ENCODE data around the gene SLC18B1.

The SLC18B1 gene

DNA sequence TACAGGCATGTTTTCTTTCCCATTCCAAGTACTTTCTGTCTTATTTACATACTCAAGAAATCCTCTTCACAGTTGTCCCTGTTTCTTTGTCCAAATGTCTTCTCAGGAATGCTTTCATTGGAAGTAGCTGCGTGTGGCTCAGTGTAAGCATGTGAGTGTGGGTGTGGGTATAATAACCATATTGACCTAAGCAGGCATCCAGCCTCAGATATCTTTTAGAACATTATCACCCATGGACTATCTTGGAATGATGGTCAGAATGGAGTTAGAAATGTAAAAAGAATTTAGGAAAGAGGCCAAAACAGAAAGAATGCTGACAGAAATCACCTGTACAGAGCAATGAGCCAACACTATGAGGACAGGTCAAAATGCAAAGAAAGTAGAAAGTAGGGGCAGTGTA is 57.2 kb downstream of the SLC18B1 start:
- no peak for DNase-seq

DNA sequence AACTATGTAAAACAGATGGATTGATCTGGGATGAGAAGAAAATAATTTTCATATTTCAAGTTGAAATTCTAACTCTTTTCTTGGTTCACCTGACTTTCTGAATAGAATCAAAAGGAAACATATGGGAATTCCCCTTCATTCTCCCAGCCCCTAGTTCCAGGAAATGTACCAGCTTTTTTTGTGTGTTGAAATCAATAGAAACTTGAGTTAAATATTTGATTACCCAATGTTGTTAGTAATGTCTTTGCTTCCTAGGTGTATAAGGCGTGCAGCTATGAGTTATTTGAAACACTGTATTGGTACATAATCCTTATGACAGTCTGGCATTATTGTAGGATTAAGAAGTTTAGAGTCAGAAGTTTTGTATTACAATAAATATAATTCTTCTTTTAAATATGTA is 62.2 kb downstream of the SLC18B1 start:
- peak; percentile 4 for DNase-seq

DNA sequence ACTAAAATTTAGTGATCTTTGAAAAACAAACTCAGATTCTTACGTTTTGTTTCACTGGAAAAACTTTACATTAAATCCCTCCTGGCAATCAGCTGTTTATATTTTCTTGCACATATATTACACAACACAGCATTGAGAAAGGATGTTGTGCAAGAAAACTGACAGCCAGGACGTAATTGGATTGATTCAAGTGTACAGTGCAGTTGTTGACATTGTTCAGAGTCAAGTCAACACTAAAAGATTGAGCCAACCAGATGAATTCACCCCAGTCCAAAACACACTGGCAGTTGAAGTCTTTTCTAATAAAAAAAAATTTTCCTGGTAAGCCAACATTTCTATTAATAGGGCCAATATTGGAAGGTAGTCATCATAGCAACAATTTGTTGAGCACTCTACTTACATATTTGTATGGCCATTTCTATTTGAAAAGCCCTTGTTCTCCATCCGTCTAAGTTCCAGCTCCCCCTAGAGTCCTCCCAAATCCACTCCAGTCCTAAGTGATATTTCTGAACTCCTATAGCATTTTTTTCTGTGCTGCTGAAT is 63.7 kb downstream of the SLC18B1 start:
- no peak for DNase-seq

DNA sequence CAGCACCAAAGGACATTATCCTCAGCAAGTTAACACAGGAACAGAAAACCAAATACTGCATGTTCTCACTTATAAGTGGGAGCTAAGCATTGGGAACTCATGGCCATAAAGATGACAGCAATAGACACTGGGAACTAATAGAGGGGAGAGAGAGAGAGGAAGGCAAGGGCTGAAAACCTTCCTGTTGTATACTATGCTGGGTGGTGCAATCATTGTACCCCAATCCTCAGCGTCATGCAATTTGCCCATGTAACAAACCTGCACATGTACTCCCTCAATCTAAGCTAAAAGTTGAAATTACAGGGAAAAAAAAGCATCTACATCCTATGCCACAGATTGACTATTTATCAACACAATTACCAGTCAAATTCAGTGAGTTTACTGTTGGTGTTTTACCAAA is 64.6 kb downstream of the SLC18B1 start:
- no peak for DNase-seq

DNA sequence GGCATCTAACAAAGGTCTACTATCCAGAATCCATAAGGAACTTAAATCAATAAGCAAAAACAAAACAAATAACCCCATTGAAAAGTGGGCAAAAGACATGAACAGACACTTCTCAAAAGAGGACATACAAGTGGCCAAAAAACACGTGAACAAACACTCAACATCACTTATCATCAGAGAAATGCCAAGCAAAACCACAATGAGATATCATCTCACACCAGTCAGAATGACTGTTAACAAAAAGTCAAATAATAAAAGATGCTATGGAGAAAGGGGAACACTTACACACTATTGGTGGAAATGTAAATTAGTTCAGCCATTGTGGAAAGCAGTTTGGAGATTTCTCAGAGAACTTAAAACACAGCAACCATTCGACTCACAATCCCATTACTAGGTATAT is 65.2 kb downstream of the SLC18B1 start:
- no peak for DNase-seq

DNA sequence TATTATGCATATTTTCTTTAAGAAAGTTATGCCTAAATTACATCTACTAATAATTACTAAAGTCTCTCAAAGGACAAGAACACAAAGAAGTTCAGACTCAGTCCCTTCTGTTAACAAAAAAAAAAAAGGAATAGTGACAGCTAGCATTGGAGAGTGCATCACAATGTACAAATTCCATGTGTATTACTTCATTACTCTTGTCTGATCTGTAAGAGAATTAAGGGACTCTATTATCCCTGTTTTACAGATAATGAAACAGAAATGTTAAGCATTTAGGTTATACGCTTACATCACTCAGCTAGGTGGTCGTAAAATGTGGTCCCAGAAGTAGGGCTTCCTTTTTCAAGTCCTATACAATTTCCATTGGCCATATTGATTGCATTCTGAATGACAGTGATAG is 67.4 kb downstream of the SLC18B1 start:
- DNase-seq = no peak

DNA sequence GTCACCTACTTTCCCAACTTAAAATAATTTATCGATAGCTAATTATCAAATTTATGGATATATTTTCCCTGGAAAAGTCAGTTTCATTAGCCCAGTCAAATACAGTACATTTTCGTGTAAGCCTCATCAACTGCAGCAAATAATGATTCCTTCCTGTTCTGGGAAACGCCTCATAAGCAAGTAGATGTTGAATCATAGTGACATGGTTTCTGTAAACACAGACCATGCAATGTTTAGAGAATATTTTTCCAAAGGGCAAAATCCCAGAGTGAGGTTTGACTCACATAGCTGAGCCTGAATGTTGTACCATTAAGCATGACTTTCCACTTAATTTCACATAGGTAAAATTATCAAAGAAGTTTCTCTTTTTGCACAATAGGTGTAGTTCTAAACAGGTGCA is 67.9 kb downstream of the SLC18B1 start:
- no peak for DNase-seq

DNA sequence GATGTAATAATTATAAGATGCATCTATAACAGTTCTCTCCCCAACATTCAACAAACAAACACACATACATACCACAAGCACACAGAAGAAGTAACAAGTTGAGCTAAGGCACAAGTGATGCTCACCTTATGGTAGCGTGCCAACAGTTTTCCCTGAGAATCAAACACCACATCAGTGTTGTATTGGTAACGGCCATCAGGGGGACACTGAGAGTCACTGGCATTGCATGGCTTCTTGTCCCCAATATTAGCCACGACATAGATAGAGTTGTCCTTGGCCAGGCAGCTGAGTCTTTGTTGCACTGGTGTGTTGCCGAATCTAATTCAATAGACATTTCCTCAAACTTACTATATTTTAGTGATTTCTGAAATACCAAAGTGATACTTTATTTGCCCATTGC is 69.8 kb downstream of the SLC18B1 start:
- no peak for DNase-seq

DNA sequence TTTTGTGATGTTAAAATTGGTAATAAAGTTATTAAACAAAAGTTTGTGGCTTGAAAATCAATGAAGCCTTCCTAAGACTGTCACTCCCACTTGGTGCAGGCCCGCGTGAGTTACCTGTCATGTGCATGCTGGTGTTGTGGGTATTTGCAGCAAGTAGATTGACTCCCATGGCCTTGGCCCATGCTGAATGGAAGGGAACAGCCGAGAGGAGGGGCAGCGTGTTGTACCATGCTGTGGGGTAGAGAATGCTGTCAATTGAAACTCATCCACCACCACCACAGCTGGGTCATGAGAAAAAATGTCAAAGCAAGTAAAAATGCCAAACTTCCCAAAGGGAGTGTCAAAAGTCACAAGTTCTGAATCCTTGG is 71.8 kb downstream of the SLC18B1 start:
- no peak for DNase-seq

DNA sequence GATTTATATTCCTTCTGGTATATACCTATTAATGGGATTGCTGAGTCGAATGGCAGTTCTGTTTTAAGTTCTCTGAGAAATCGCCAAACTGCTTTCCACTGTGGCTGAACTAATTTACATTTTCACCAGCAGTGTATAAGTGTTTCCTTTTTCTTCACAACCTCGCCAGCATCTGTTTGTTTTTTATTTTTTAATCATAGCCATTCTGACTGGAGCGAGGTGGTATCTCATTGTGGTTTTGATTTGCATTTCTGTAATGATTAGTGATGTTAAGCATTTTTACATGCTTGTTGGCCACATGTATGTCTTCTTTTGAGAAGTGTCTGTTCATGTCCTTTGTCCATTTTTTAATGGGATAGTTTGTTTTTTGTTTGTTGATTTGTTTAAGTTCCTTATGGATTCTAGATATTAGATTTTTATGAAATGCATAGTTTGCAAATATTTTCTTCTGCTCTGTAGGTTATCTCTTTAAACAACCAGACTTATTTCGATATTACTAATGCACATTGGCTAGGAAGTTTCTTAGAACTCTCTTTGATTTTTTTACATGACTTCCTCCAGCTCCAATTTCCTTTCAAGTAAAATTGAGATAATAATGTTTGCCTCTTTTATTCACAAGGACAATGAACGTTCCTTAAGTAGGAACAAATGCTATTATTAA is 72.4 kb downstream of the SLC18B1 start:
- DNase-seq = no peak

DNA sequence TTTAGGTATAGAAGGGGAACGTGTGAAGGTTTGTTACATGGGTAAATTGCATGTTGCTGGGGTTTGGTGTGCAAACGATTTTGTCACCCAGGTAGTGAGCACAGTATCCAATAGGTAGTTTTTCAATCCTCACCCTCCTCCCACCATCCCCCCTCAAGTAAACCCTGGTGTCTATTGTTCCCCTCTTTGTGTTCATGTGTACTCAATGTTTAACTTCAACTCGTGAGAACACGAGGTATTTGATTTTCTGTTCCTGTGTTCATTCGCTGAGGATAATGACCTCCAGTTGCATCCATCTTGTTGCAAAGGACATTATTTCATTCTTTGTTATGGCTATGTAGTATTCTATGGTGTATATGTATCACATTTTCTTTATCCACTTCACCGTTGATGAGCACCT is 73.0 kb downstream of the SLC18B1 start:
- no peak for DNase-seq

DNA sequence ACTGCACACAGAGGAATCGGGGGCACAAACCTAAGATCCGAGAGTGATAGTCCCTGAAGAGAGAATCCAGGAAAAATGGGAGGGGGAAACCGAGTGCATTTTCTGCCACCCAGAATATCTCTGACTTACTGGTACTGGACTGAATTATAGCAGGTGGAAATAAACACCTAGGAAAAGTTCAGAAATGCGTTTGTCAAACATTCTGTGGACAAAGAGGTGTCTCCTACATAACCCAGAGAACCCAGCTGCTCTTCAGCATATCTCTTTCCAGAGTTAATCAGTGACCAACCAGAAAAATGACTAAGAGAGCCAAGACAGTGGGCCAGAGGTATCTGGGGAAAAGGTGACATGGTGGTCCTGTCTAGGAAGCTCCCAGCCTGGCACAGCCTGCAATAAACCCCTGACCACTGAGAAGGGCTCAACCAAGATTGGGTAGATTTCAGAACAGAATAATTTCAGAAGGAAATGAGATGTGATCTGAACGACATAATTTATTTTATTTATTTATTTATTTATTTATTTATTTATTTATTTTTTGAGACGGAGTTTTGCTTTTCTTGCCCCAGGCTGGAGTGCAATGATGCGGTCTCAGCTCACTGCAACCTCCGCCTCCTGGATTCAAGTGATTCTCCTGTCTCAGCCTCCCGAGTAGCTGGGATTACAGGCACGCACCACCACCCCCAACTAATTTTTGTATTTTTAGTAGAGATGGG is 78.5 kb downstream of the SLC18B1 start:
- no peak for DNase-seq
